GM19351 (cell line): ENCODE data around the gene DERA.
"Not testable (repeated sequence)": the region's sequence is repeated elsewhere in the genome, so short reads cannot be mapped to it uniquely, and the experiment has no call there.

Experiments used
- ATAC-seq: cut with Tn5 transposase; IDR thresholded peaks from one replicate; pipeline ENCODE4 v1.9.1; 2021; ENCODE audit warnings: mild to moderate bottlenecking, moderate library complexity; ENCODE audit not compliant: unreplicated experiment

Gene DERA

DNA sequence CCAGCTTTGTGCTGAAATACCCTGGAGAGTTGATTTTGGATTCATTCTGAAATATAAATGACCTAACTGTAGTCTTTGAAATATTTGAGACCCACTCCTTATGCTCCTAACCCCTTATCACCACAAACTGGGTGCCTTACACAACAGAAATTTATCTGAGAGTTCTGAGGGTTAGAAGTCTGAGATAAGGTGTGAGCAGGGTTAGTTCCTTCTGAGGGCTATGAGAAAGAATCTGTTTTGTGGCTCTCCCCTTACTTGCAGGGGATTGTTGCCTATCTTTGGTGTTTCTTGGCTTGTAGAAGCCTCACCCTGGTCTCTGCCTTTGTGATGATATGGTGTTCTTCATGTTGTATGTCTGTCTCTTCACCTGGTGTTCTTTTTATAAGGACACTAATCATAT is 91.7 kb downstream of the DERA start:
- no peak for ATAC-seq

DNA sequence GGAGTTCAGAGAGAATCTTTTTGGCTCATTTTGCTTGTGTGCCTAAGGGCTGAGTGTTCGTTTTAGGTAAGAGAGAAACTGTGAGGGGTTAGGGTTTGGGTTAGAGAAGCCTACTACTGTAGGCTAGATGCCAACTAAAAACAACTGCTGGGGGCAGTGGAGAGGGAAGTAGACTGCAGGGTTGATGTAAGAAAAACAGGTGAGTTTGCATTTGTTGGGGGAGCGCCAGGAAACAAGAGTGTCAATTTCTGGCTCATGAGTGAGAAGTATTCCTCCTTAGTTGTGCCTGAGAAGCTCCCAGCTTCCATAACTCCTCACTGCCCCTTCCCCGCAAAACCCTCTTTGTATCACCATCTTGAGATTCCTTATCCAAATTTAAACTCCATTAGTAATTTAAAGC is 92.3 kb downstream of the DERA start:
- no peak for ATAC-seq

DNA sequence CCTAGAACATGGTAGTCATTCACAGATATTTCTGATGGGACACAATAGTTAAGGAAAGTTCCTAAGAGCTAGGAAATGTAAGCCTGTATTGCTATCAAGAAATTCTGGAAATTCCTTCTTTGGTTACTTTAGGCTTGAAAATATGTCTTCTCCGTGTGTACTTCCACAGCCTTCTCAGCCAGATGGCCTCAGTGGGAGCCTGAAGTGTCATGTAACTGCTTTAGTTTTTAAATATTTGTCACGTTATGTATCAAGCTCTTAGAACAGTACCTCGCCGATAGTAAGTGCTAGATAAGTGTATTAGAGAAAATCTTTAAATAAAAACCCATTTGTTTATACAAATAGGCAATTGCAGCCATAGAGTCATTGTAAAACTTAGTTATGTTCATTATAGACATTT is 95.6 kb downstream of the DERA start:
- no peak for ATAC-seq

DNA sequence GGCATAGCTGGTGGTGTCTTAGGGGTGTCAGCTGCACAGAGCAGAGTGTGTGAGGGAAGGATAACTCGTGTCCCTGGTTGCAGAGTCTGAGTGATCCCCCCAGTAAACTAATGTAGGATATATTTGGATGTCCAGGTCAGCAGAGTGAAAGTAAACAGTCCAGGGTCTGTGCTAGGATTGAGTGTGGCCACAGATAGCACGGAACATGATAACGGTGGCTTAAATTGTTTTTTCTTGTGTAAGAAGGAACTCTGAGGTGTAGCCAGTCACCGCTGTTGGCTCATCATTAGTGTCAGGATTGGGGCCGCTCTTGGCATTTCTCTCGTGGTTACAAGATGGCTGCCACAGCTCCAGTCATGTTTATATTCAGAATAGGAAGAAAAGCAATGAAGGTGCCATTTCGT is 97.3 kb downstream of the DERA start:
- ATAC-seq, result no peak

DNA sequence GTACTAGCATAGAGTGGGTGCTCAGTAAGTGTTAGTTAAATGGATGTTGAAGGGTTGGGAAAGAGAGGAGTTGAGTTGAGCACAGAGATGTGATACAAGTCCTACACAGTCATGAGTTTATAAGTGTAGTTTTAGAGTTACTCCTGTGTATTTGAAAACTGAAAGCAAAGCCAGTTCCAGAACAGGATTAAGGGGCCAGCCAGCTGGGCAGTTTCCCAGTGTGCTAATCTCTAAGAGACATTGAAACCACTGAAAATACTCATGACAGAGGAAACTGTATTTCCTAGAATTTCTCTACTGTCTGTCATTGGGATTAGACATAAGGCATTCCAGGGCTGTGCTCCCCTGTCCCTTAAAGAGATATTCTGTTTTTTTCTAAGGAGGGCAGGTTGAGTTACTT is 101.0 kb downstream of the DERA start:
- no peak for ATAC-seq

DNA sequence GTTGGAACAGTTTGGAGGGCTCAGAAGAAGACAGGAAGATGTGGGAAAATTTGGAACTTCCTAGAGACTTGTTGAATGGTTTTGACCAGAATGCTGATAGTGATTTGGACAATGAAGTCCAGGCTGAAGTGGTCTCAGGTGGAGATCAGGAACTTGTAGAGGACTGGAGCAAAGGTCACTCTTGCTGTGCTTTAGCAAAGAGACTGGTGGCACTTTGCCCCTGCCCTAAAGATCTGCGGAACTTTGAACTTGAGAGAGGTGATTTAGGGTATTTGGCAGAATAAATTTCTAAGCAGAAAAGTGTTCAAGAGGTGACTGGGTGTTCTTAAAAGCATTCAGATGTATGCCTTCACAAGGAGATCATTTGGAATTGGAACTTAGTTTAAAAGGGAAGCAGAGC is 102.6 kb downstream of the DERA start:
- ATAC-seq, result not testable (repeated sequence)

DNA sequence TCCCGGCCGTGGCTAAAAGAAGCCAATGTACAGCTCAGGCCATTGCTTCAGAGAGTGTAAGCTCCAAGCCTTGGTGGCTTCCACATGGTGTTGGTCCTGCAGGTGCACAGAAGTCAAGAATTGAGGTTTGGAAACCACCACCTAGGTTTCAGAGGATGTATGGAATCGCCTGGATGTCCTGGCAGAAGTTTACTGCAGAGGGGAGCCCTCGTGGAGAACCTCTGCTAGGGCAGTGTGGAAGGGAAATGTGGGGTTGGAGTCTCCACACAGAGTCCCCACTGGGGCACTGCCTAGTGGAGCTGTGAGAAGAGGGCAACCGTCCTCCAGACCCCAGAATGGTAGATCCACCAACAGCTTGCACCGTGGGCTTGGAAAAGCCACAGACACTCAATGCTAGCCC is 103.3 kb downstream of the DERA start:
- not testable (repeated sequence) for ATAC-seq

DNA sequence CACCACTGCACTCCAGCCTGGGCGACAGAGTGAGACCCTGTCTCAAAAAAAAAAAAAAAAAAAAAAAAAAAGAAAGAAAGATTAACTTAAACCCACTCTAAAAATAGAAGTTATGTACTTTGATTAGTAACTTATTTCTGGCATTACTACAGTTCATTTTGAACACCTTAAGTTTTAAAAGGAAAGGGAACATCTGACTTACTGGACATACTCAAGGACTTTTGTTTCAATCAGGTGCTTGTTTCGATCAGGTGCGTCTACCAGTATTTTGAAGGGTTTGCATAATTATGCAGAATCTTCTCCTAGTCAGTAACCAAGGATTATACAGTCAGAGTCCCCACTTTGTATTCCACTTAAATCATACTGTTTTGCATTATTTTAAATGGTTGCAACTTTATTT is 105.6 kb downstream of the DERA start:
- ATAC-seq, result no peak

DNA sequence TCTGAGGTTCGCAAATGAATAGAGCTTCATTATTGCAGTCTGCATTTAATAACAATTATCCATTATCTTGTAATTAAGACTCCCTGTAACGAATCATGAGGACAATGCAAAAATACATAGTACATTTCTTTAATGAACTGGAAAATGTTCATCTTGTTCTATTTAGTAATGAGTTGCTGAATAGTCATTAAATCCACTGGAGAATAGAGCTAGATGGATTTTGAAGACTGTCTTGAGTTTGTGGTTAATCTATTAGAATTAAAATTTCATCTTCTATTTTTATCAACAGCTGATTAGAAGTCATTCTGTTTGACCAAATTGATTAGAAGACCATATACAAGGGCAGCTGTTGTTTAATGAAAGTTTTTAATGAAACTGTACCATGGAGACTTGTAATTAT is 107.2 kb downstream of the DERA start:
- no peak for ATAC-seq

DNA sequence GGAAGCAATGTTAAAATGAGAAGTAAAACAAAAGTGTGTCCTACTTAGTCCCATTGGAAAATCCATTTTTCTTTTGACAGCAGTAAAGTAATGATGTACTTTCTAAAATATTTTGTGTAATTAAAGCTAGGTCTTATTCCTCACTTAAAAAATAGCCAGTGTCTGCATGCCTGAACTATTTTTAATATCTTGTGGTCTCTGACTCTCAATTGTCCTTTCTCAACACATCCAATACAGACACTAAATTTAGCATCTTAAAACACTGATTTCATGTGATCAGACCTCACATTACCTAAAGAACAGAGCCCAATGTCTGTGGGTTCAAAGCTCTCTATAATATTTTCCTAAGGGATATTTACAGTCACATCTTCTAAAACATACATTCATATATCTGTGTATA is 108.0 kb downstream of the DERA start:
- no peak for ATAC-seq

DNA sequence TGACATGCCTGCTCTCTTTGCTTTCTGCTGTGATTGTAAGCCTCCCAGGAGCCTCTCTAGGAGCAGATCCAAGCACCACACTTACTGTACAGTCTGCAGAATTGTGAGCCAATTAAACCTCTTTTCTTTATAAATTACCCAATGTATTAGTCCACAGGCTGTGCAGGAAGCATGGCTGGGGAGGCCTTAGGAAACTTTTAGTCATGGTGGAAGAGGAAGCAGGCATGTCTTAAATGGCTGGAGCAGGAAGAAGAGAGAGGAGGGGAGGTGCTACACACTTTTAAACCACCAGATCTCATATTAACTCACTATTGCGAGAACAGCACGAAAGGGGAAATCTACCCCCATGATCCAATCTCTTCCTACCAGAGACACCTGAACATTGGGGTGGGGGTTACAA is 108.9 kb downstream of the DERA start:
- no peak for ATAC-seq

DNA sequence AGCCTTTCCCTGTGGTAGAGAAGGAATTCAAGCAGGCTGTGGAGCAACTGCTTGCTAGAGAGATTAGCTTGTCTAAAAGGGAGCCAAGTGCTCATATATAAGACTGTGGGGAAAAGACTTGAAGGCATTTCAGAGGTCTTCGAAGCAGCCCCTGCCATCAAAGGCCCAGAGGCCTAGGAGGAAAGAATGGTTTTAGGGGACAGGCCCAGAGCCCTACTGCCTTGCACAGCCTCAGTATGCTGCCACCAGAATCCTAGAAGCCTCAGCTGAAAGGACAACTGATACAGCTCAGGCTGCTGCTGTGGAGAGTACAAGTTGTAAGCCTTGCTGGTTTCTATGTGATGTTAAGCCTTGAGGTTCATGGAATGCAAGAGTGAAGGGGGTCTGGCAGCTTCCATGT is 109.9 kb downstream of the DERA start:
- ATAC-seq, result no peak

DNA sequence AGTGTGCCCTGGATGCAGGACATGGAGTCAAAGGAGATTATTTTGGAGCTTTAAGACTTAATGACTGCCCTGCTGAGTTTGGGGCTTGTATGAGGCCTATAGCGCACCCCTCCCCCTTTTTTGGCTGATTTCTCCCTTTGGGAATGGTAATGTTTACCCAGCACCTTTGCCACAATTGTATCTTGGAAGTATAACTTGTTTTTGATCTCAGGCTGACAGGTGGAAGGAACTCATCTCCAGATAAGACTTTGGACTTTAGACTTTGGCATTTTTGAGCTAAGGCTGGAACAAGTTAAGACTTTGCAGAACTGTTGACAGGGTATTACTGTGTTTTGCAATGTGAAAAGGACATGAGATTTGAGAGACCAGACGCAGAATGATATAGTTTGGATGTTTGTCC is 110.5 kb downstream of the DERA start:
- ATAC-seq, result no peak

DNA sequence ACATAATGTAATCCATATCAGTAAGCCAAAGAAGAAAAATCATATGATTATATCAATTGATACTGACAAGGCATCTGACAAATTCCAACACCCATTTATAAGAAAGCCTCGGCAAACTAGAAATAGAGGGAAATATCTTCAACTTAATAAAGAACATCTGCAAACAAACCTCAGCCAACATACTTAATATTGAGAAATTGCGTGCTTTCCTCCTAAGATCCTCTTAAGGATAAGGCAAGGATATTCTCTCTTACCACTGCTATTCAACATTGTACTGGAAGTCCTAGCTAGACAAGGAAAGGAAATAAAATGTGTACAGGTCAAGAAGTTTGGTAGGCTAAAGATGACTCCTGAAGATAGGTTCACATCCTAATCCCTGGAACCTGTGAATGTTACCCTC is 115.9 kb downstream of the DERA start:
- ATAC-seq, result no peak

DNA sequence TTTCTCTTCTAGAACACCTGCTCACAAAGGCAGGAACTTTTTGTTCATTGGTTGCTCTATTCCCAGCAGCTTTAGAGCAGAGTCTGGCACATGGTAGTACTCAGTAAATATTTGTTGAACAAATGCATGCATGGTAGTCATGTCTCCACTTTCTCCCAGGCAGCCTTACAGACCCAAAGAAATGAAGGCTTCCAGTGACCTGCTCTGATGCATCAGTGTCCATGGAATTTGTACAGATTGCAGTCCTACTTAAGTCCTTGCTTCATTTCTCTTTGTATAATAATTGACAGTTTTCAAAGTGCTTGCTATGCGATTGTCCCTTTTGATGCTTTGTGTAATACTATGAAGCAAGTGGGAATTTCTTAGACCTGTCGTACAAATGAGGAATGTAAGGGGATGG is 119.6 kb downstream of the DERA start:
- no peak for ATAC-seq

DNA sequence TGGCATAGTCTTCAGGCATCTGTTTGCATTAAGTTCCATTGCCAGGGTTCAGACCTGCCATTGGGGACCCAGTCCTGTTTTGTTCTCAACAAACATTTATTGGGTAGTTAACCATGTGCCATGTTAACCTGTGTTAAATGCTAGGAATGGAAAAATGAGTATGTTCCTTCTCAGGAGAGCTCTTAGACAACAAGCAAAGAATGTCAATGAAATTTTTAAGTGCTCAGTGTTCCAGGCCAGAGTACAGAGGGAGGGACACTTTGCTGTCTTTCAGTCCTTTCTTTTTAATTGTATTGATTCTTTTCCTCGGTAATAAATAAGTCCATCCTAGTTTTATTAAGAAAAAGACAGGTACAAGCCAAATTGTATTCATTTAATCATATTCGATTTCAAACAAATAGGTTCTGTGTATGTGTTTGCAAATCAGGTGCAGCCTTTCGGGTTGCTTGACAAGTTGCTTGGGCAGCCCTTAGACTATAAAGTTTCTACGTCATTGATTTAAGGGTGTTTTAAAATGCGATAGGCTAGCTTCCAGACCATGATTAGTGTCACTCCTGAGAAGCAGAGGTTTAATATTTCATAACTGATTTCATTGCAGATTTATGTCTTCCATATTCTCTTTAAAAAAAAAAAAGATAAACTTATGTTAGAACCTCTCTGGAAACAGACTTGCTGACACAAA is 123.1 kb downstream of the DERA start:
- no peak for ATAC-seq

DNA sequence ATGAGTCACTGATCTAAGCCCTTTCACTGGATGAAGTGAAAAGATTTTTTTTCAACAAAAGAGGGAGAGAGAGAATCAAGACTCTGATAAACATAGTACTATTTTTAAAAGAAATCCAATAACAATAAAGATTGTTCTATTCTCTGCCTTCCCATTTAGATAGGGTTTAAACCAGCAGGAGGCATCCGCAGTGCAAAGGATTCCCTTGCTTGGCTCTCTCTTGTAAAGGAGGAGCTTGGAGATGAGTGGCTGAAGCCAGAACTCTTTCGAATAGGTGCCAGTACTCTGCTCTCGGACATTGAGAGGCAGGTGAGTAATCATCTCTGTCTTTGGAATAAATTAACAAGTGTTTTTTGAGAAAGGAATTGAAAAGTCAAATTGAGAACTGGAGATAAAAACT is 124.9 kb downstream of the DERA start:
- ATAC-seq, result no peak

DNA sequence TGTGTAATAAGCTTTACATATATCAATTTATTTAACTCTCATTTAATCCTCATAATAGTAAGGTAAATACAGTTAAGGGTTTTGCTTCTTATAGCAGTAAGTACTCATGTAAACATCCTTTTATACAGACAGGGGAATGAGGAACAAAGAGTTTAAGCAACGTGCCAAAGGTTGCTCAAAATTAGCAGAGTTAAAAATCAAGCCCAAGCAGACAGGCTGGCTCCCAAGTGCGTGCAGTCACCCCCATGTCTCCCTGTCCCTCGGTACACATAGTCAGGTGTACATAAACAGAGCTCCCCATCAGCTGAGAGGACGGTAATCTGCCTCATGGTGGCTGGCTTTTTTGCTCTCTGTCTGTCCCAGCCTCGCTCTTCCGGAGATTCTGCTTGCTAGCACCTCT is 126.4 kb downstream of the DERA start:
- ATAC-seq, result no peak

DNA sequence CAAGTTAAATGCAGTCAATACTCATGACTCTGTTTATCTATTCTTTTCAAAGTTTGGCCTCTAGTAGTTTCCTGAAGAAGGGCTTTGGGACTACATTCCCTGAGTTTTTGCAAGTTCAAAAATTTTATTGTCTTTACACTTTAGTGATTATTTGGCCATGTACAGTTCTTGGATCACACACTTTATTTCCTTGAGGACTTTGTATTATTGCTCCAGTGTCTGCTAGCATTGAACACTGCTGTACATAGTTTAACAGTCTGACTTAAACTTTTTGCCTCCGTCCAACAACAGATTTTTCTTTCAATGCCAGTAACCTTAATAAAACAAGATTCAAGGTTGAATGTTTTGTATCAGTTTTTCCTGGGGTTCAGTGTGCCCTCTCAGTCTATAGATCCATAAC is 132.3 kb downstream of the DERA start:
- no peak for ATAC-seq

DNA sequence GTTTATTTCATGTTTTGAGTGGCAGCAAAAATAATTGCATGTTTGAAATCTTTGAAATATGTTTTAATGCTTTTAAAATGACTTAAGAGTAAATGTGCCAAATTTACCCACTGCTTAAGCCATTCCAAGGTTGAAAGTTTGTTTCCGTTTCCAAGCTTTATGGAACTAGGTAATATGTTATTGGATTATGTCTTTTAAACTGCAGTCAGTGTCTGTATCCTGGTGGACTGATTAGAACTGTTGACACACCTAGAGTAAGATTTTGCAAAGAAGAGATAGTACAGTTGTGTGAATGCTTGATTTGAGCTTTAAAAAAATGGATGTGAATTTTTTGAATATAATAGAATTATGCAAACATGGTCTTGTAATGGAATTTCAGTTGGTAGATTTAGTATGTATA is 135.1 kb downstream of the DERA start:
- no peak for ATAC-seq

DNA sequence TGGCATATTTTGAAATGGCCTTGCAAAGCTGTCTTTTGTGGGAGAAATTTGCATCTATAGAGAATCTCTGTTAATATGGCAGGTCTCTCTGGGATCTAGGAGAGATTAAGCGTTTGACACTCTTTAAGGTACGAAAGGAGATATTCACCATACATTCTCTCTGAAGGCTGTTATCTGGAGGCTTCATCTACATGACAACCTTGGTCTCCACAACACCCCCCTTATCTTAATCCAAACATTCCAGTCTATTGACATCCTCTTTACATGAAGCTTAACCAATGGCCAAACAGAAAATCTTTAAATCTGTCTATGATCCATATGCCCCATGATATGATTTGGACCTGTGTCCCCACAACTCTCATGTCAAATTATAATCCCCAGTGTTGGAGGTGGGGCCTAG is 137.4 kb downstream of the DERA start:
- no peak for ATAC-seq

DNA sequence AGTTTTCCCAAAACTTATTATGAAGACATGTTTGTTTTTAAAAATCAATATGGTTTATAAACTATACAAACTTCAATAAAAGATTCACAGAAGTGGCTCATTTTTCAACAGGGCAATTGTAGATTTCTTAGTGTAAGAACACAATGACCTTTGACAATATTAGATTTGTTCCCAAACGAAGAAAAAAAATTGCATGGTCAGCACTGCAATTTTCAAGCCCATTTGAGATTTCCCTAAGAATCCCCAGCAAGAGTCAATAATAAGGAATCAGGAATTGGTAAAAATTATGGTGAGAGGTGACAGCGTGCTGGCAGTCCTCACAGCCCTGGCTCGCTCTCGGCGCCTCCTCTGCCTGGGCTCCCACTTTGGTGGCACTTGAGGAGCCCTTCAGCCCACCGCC is 145.8 kb downstream of the DERA start:
- ATAC-seq, result no peak

DNA sequence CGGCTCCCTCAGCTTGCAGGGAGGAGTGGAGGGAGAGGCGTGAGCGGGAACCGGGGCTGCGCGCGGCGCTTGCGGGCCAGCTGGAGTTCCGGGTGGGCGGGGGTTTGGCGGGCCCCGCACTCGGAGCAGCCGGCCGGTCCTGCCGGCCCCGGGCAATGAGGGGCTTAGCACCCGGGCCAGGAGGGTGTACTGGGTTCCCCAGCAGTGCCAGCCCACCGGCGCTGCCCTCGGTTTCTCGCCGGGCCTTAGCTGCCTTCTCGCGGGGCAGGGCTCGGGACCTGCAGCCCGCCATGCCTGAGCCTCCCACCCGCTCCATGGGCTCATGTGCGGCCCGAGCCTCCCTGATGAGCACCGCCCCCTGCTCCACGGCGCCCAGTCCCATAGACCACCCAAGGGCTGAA is 146.2 kb downstream of the DERA start:
- not testable (repeated sequence) for ATAC-seq

DNA sequence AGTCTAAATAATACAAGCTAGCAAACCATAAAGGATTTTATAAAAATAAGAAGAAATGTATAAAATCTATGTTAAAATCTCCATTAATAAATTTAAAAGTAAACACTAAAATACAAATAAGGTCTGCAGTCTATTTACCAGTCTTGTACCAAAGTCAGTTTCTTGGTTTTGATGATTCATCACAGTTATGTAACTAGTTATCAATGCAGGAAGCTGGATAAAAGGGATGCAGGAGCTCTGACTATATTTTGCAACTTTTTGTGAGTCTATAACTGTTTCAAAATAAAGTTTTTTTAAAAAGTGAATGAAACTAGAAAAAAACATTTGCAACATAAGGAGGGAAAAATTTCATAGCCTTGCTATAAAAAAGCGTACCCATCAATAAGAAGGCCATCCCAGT is 151.5 kb downstream of the DERA start:
- ATAC-seq, result no peak
